Common myeloid progenitor, CD34-positive (primary cell): ENCODE results near the gene ROR2.

Source experiments
- CTCF ChIA-PET: fragments of 350-600 bp; sonication (Branson Sonifier 250); formaldehyde crosslinking; loops from one replicate; lab custom pipeline; 2021; ENCODE audit warnings: antibody characterized with exemption; lab: Charles Lee
- POLR2A ChIA-PET: fragments of 350-600 bp; sonication (Branson Sonifier 250); formaldehyde crosslinking; loops from one replicate; lab custom pipeline; 2021; ENCODE audit warnings: antibody characterized with exemption; lab: Charles Lee
- DNase-seq, 3 donors: peaks; one replicate each; pipeline versions ENCODE4 v3.0.0 to v3.0.0-alpha.2; 2013
- H3K27ac ChIP-seq, 2 experiments: 1 replicate in 1 of 2; 2 replicates in 1 of 2; pipeline ENCODE4 v1.7.0; 2013; ENCODE audit warnings: inconsistent platforms in 2 of 2, low read length in 2 of 2, mild to moderate bottlenecking in 2 of 2, low read depth in 1 of 2, moderate library complexity in 1 of 2; ENCODE audit not compliant: severe bottlenecking in 2 of 2, insufficient read depth in 1 of 2, poor library complexity in 1 of 2
- H3K27me3 ChIP-seq, 5 experiments: replicated peaks in 2 of 5; 1 replicate in 3 of 5; 2 replicates in 2 of 5; pipeline versions ENCODE4 v1.6.1 to v1.7.0; 2013; ENCODE audit warnings: low read length in 4 of 5, mild to moderate bottlenecking in 2 of 5, moderate library complexity in 2 of 5, inconsistent platforms in 1 of 5; ENCODE audit not compliant: insufficient read depth in 5 of 5, control insufficient read depth in 4 of 5
- H3K36me3 ChIP-seq, 4 experiments: 1 replicate in 2 of 4; 2 replicates in 2 of 4; pipeline versions ENCODE4 v1.6.1 to v1.7.0; 2013; ENCODE audit warnings: low read length in 3 of 4, control low read depth in 1 of 4, mild to moderate bottlenecking in 1 of 4; ENCODE audit not compliant: control insufficient read depth in 4 of 4, insufficient read depth in 4 of 4
- H3K4me1 ChIP-seq, 4 experiments: 1 replicate in 3 of 4; 2 replicates in 1 of 4; pipeline versions ENCODE4 v1.6.1 to v1.7.1; 2013; ENCODE audit warnings: low read length in 3 of 4, mild to moderate bottlenecking in 3 of 4, control low read depth in 1 of 4, inconsistent platforms in 1 of 4, moderate library complexity in 1 of 4; ENCODE audit not compliant: control insufficient read depth in 4 of 4, insufficient read depth in 4 of 4; ENCODE audit errors: control extremely low read depth in 1 of 4
- H3K4me3 ChIP-seq, 7 experiments: 1 replicate in 4 of 7; 2 replicates in 3 of 7; pipeline versions ENCODE4 v1.5.1 to v1.7.0; 2013; ENCODE audit warnings: mild to moderate bottlenecking in 7 of 7, low read length in 6 of 7, moderate library complexity in 6 of 7, inconsistent platforms in 2 of 7, low read depth in 2 of 7, control low read depth in 1 of 7; ENCODE audit not compliant: insufficient read depth in 4 of 7, control insufficient read depth in 1 of 7; ENCODE audit errors: extremely low read depth in 1 of 7
- H3K9me3 ChIP-seq, 5 experiments: 1 replicate in 4 of 5; 2 replicates in 1 of 5; pipeline versions ENCODE4 v1.6.1 to v1.7.1; 2013; ENCODE audit warnings: low read length in 4 of 5, mild to moderate bottlenecking in 2 of 5, inconsistent platforms in 1 of 5, low read depth in 1 of 5, moderate library complexity in 1 of 5; ENCODE audit not compliant: control insufficient read depth in 4 of 5, insufficient read depth in 2 of 5; ENCODE audit errors: control extremely low read depth in 1 of 5
- WGBS: methylation state at CpG from one replicate; pipeline ENCODE4 v1.1.5; 2013; ENCODE audit not compliant: insufficient coverage; 5-methylcytosine and 5-hydroxymethylcytosine counted together

Gene ROR2

DNA sequence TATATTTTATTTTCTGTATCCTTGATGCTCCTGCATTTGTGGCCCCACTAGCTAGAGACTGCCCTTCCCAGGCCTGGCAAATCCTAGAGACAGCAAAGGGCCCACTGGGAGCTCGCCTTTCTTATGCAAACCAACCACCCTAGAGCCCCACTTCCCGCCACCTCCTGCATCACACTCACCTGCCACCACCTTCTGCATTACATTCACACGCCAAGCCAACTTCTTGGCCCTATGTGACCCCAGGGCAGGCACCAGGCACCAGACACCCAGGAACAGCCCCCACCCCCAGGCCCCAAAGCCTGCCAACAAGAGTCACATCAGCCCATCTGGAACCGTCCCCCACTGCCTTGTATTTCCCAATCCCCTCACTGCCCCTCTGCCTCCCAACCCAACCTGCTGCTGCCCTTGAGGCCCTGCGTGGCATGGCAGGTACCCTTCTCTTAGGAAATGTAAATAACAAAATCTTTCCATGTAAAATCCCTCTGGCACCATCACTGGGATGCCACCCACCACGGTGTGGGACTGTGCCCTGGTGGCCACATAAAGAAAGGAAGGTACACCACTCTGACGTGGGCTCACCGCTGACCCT lies 22.0 kb downstream of the ROR2 start:
- Histone ChIP-seq H3K4me1 (no peaks in the 10 kb centered on the region), H3K36me3 (no peaks in the 10 kb centered on the region), H3K4me3 (no peak overlapping the region), H3K27me3 (peaks cover 0 to 3% (median 2%) of the 10 kb centered on the region in 5 experiments), H3K27ac (no peak overlapping the region), H3K9me3 (peaks cover 2 to 43% (median 19%) of the 10 kb centered on the region in 5 experiments)
- WGBS: 98% methylated on average over 7 of the region's 8 CpGs
- ChIA-PET CTCF (no interaction called here), POLR2A (no interaction called here)
- no peak for DNase-seq

DNA sequence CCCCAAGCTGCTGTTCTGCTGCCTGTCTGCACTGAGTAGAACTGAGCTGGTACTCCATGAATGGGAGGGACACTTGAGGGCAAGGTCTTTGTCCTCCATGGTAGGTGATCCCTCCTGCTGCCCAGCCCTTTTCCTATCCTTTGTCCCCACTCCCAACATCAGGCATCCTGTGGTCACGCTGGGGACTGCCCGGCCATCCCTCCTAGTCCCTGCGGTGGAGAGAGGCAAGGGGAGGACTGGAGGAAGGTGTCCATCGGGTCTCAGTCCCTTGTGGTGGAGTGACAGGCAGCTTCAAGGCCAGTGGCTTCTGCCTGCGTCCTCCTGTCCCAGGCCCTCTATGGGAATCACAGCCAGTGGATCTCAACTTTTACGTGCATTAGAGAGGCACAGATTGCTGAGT lies 25.9 kb downstream of the ROR2 start:
- POLR2A ChIA-PET: no interaction called here
- WGBS: 96% methylated on average over 6 of the region's 6 CpGs

DNA sequence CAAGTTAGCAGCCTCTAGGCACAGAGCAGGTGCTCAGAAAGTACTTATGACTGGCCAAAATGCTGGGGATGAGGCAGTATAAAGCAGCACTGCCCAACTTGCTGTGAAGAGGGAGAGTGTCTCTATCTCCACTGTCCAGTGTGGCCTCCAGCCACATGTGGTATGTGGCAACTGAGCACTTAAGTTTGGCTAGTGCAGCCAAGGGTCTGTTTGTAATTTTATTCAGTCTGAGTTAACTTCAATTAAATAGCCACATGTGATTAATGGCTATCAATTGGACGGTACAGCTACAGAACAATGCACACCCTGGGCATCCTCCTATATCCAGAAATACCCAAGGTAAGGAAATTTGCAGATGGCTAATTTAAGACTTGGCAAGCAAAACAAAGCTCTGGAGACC lies 26.9 kb downstream of the ROR2 start:
- DNase-seq: no peak
- H3K36me3 ChIP-seq: no peaks in the 10 kb centered on the region
- no peaks in the 10 kb centered on the region for H3K4me1 ChIP-seq
- CTCF ChIA-PET: interaction anchor here (1.1 kb wide), 1 partner anchor 11 kb away, joined by 3 read pairs; no protein-coding TSS in a partner anchor
- H3K27me3 ChIP-seq: peaks cover 0 to 8% (median 2%) of the 10 kb centered on the region in 5 experiments
- no CpG with 5 or more reads among the region's 1 CpG for WGBS
- POLR2A ChIA-PET: no interaction called here
- H3K4me3 ChIP-seq: no peak overlapping the region
- H3K27ac ChIP-seq: no peak overlapping the region
- peaks cover 0 to 6% (median 2%) of the 10 kb centered on the region in 5 experiments for H3K9me3 ChIP-seq

More for the DNA sequence above, 25.9 kb downstream of the ROR2 start:
- peaks cover 0 to 15% (median 8%) of the 10 kb centered on the region in 5 experiments for H3K9me3 ChIP-seq
- DNase-seq: no peak
- CTCF ChIA-PET: interaction anchor here (1.1 kb wide), 1 partner anchor 12 kb away, joined by 3 read pairs; no protein-coding TSS in a partner anchor
- no peaks in the 10 kb centered on the region for H3K36me3 ChIP-seq
- no peak overlapping the region for H3K4me3 ChIP-seq
- no peaks in the 10 kb centered on the region for H3K4me1 ChIP-seq
- H3K27me3 ChIP-seq: peaks cover 0 to 7% (median 2%) of the 10 kb centered on the region in 5 experiments
- H3K27ac ChIP-seq: no peak overlapping the region

DNA sequence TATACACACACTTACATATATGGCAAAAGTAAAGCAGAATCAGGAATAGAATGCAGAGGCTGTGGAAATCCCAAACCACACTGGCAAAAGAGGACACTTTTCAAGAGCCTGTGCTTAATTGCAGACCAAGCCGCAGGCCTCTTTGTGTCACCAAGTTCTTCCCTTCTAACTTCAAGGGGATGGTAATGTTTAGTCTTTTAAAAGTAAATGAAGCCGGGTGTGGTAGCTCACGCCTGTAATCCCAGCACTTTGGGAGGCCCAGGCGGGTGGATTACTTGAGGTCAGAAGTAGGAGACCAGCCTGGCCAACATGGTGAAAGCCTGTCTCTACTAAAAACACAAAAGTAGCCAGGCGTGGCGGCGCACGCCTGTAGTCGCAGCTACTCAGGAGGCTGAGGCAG lies 28.7 kb downstream of the ROR2 start:
- CTCF ChIA-PET: no interaction called here
- POLR2A ChIA-PET: no interaction called here
- DNase-seq: no peak
- no peaks in the 10 kb centered on the region for H3K9me3 ChIP-seq
- H3K4me1 ChIP-seq: no peaks in the 10 kb centered on the region
- no peak overlapping the region for H3K27ac ChIP-seq
- H3K27me3 ChIP-seq: peaks cover 0 to 10% (median 2%) of the 10 kb centered on the region in 5 experiments
- WGBS: 99% methylated on average over 9 of the region's 9 CpGs
- H3K4me3 ChIP-seq: no peak overlapping the region
- no peaks in the 10 kb centered on the region for H3K36me3 ChIP-seq

DNA sequence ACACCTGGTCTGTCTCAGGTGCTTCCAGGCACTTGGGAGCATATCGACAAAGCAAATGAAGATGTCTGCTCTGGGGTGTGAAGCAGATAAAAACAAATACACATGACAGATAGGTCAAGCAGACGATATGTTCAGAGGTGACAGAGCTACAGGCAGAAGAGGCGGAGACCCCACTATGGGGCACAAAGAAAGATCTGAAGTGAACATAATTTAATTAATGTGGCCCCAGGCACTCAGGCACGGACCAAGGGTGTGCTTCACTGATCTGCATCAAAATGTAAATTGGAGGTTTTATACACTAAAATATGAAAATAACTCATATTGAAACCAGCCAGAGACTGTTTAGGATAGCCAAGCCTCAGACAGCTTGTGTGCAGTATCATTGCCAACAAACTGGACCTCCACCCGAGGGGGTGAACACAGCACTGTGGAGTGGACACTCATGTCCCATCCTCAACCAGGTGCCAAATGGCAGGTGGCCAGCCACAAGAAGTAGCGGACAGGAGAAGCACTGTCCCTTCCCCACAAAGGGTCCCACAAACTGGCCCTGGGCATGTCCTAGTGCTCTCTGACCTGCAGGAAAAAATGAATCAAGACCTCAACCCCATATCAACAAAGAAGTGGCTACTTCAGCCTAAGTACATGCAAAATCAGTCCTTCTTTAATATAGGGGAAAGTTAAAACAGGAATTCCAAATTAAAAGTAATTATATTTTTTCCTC lies 29.2 kb downstream of the ROR2 start:
- POLR2A ChIA-PET: no interaction called here

DNA sequence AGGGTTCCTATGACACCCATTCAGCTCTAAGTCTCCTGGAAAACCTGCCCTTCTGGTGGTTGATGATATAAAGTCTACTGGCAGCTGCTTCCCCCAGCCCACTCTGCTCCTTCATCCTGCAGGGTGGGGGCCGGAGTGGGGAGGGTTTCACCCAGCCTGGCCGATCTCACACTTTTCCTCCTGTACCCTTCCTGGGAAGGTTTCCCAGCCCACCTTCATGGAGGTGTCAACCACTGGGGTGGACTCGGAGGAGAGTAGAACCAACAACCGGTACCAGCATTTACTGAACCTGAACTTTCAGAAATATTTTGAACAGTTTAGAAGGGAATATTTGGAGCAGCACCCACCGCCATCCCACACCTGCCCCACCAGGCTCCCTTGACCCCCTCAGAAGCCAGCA lies 30.4 kb downstream of the ROR2 start:
- ChIA-PET POLR2A (no interaction called here), CTCF (interaction anchor here (1.2 kb wide), 1 partner anchor 31 kb away, joined by 3 read pairs; the partner anchor contains the start of gene ROR2)
- WGBS: 100% methylated on average over 1 of the region's 5 CpGs
- H3K27ac ChIP-seq: no peak overlapping the region
- DNase-seq: no peak
- no peaks in the 10 kb centered on the region for H3K4me1 ChIP-seq
- H3K36me3 ChIP-seq: no peaks in the 10 kb centered on the region
- H3K27me3 ChIP-seq: peaks cover 0 to 18% (median 0%) of the 10 kb centered on the region in 5 experiments
- no peaks in the 10 kb centered on the region for H3K9me3 ChIP-seq
- H3K4me3 ChIP-seq: no peak overlapping the region

More for the DNA sequence above, 29.2 kb downstream of the ROR2 start:
- H3K36me3 ChIP-seq: no peaks in the 10 kb centered on the region
- 87% methylated on average over 5 of the region's 6 CpGs for WGBS
- H3K27me3 ChIP-seq: peaks cover 0 to 15% (median 2%) of the 10 kb centered on the region in 5 experiments
- no peak for DNase-seq
- no peaks in the 10 kb centered on the region for H3K4me1 ChIP-seq
- H3K27ac ChIP-seq: no peak overlapping the region
- CTCF ChIA-PET: no interaction called here
- no peak overlapping the region for H3K4me3 ChIP-seq
- no peaks in the 10 kb centered on the region for H3K9me3 ChIP-seq

DNA sequence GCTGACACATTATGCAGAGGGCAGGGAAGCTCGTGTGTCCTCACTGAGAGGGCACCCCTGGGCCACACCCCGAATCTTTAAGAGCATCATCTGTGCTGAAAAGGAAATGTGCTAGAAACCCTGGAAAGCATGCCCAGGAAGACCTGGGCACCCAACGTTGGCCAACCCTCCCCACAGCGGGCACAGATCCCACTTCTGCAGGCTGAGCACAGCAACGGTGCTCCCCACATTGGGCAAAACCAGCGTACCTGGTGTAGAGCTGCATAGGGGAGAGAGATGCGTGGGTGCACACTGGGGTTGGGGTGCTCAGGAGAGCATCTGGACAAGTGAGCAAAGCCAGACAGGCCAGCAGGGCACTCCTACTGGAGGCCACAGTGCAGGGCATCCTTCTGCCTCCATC lies 32.6 kb downstream of the ROR2 start:
- CTCF ChIA-PET: interaction anchor here (1.1 kb wide), 1 partner anchor 23 kb away, joined by 3 read pairs; no protein-coding TSS in a partner anchor
- no peak overlapping the region for H3K27ac ChIP-seq
- no peak overlapping the region for H3K4me3 ChIP-seq
- no peaks in the 10 kb centered on the region for H3K9me3 ChIP-seq
- WGBS: 92% methylated on average over 6 of the region's 7 CpGs
- peaks cover 0 to 16% (median 0%) of the 10 kb centered on the region in 5 experiments for H3K27me3 ChIP-seq
- POLR2A ChIA-PET: no interaction called here
- DNase-seq: no peak
- no peaks in the 10 kb centered on the region for H3K4me1 ChIP-seq
- H3K36me3 ChIP-seq: no peaks in the 10 kb centered on the region
